C4-2B (cell line): ENCODE results near the gene A2M.

ENCODE experiments used
- H3K27ac ChIP-seq: fragments of 450-650 bp; 2 replicates; pipeline ENCODE4 v1.5.1; 2017
- CTCF ChIP-seq: fragments of 450-650 bp; conservative IDR thresholded peaks from 2 replicates; pipeline ENCODE4 v1.5.1; 2017; ENCODE audit warnings: mild to moderate bottlenecking
- ZFX ChIP-seq: fragments of 450-650 bp; IDR thresholded peaks from 2 replicates; pipeline ENCODE4 v1.6.1; 2017

Gene A2M

GRCh38 chr12:9130244-9130643 is 14.5 kb upstream of the A2M start:
- no peak for TF ChIP-seq ZFX
- TF ChIP-seq CTCF, result no peak
- H3K27ac ChIP-seq, result no peak overlapping the region

DNA sequence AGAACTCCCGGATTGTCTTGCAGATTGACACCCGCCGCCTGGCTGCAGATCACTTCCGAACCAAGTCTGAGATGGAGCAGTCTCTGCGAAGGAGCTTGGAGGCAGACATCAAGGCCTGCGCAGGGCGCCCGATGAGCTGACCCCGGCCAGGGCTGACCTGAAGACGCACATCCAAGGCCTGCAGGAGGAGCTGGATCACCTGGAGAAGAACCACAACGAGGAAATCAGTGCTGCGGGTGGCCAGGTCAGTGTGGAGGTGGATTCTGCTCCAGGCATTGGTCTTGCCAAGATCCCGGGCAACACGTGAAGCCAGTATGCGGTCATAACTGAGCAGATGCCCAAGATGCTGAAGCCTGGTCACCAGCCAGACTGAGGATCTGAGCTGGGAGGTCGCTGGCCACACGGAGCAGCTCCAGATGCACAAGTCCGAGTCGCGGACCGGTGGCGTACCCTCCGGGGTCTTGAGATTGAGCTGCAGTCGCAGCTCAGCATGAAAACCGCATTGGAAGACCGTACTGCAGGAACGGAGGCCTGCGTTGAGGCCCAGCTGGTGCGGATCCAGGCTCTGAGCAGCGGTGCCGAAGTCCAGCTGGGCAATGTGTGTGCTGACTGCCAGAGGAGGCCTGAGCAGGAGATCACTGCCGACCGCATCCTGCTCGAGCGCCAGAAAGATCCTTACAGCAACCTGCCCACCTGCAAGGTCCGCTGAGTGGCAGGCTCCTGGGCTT is 12.4 kb upstream of the A2M start:
- TF ChIP-seq ZFX (no peak), CTCF (no peak)
- H3K27ac ChIP-seq, result no peak overlapping the region

DNA sequence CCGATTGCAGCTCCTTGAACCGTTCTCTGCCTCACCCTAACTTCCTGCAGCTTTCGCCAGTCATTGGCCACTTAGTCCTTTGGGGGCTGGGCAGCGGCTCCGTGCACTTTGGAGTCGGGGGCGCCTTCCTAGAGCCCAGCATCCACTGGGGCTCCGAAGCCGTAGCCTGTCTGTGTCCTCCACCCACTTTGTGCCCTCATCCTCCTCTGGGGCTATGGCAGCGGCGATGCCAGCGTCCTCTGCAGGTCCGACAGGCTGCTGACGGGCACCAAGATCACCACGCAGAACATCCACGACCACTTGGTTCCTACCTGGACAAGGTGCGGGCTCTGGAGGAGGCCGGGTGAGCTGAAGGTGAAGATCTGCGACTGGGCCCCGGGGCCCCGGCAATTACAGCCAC is 11.8 kb upstream of the A2M start:
- no peak overlapping the region for H3K27ac ChIP-seq
- TF ChIP-seq CTCF (no peak), ZFX (no peak)

- H3K27ac ChIP-seq, result no peak overlapping the region
- TF ChIP-seq CTCF (no peak), ZFX (no peak)
These were observed 8.8 kb upstream of the A2M start for GRCh38 chr12:9124383-9125031.

DNA sequence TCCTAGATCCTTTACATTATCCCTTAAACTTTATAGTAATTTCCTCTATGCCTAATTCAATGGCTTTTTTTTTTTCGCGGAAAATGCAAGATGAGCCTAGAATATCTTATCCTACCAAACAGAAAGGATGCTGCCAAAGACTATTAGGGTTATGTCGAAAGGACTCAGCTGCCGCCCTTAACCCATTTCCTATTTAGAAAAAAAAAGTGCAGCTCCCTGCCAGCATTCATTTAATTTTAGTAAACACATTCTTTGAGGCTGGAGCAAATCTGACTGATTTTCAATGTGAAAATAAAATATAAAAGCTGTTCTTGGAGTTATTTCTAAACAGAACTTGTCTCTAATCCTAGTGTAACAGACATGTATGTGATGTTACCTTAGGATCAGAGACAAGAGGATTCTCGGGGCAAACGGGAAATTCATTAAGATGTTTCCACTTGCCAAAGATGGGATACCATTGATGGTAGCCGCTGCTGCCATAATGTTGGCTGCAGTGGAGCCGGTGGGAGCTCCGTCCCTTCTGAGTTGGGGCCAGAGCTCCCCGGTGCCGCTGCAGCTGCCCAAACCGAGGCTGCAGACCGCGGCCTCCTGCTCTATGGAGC is 8.2 kb upstream of the A2M start:
- TF ChIP-seq CTCF (no peak), ZFX (no peak)
- no peak overlapping the region for H3K27ac ChIP-seq

DNA sequence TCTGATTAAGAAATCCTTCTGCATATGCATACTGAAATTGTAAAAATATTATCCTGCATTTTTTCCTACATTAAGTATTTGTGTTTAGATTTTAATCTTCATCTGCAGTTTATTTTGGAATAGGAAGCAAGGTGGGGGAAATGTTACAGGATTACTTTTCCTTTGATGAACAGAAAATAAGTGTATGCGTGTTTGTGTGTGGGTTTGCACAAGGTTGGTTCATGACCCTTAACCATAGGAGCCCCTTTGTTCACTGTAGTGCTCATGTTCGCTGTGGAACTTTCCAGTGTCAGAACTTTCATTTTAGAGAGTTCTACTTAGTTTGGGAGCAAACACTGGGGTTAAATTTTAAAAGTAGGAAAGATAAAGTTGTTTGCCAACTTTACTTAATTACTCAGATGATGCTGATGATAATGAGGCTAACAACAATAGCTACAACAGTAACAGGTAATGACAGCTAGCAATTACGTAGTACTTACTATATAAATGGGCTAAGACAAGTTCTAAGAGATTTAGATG is 6.4 kb upstream of the A2M start:
- no peak overlapping the region for H3K27ac ChIP-seq
- no peak for TF ChIP-seq ZFX
- no peak for TF ChIP-seq CTCF
